K562 (cell line): ENCODE measurements around the gene OBP2A. TPM values are rescaled to one million over a fixed set of nuclear protein-coding genes. Genes with fewer than 3 reads are reported as not detected.

ENCODE experiments used
- ATAC-seq: fragments of 200-7000 bp; cut with Tn5 transposase; 3 replicates; pipeline ENCODE4 v1.9.1; 2020; ENCODE audit warnings: moderate library complexity
- BruUV-seq: library from RNA; stranded (reverse); fragments of 400-500 nt; replicated peaks from 2 replicates; lab custom pipeline; 2021; lab: Mats Ljungman, UMichigan
- CTCF ChIA-PET: fragments of 300-600 bp; formaldehyde crosslinking; extraction: SDS; loops from one replicate; lab custom pipeline; 2021; ENCODE audit warnings: low intra/inter-chr PET ratio; lab: Yijun Ruan, JAX
- POLR2A ChIA-PET: fragments of 300-600, 350-650 bp; sonication (Branson Sonifier 250); formaldehyde crosslinking; extraction: SDS; loops from one replicate; lab custom pipeline; 2021; ENCODE audit warnings: antibody characterized with exemption, inconsistent platforms; lab: Yijun Ruan, JAX
- DNase-seq, 4 experiments: peaks; one replicate each; pipeline versions ENCODE4 v3.0.0 to v3.0.0-alpha.2; 2011 to 2018; ENCODE audit warnings: low spot score in 3 of 4, mixed read lengths in 3 of 4; ENCODE audit errors: extremely low read depth in 1 of 4
- FAIRE-seq: peaks from 2 replicates; lab custom pipeline; 2011; peaks lifted over from hg19 to GRCh38; lab: Jason Lieb, UNC
- H2AFZ ChIP-seq: 2 replicates; pipeline ENCODE4 v1.6.0; 2011; ENCODE audit warnings: low read depth, low read length, control low read depth, inconsistent platforms
- H3K27ac ChIP-seq: fragments of 200-600 bp; 3 replicates; pipeline ENCODE4 v1.8.0; 2011; ENCODE audit warnings: low read depth, mild to moderate bottlenecking, control low read depth, inconsistent platforms, low read length, moderate library complexity, mixed read lengths; ENCODE audit errors: extremely low read depth
- H3K27me3 ChIP-seq, 2 experiments: fragments of 300-600 bp in 1 of 2; 2 replicates in 1 of 2; 3 replicates in 1 of 2; pipeline versions ENCODE4 v1.6.0 to v1.8.0; 2011; ENCODE audit warnings: inconsistent platforms in 2 of 2, low read length in 2 of 2, mild to moderate bottlenecking in 1 of 2, mixed read lengths in 1 of 2, moderate library complexity in 1 of 2; ENCODE audit not compliant: control insufficient read depth in 2 of 2, insufficient read depth in 2 of 2
- H3K36me3 ChIP-seq: fragments of 300-600 bp; 3 replicates; pipeline ENCODE4 v1.8.0; 2011; ENCODE audit warnings: mild to moderate bottlenecking, low read length, inconsistent platforms; ENCODE audit not compliant: control insufficient read depth, insufficient read depth
- H3K4me1 ChIP-seq, 2 experiments: fragments of 200-600 bp in 1 of 2; replicated peaks in 1 of 2; 2 replicates in 1 of 2; 3 replicates in 1 of 2; pipeline versions ENCODE4 v1.5.1 to v1.8.0; 2011; ENCODE audit warnings: inconsistent platforms in 2 of 2, low read length in 2 of 2, mild to moderate bottlenecking in 1 of 2, mixed read lengths in 1 of 2, moderate library complexity in 1 of 2; ENCODE audit not compliant: control insufficient read depth in 2 of 2, insufficient read depth in 2 of 2
- H3K4me2 ChIP-seq: 2 replicates; pipeline ENCODE4 v1.6.1; 2011; ENCODE audit warnings: low read length, control low read depth, inconsistent platforms, mixed read lengths; ENCODE audit not compliant: insufficient read depth
- H3K4me3 ChIP-seq: fragments of 200-600 bp; sonication (generic), shearing (Covaris generic); 2 replicates; pipeline ENCODE4 v1.5.1; 2016; ENCODE audit warnings: control low read depth, inconsistent platforms
- H3K79me2 ChIP-seq: fragments of 200-600 bp; 3 replicates; pipeline ENCODE4 v1.8.0; 2011; ENCODE audit warnings: low read length, inconsistent platforms; ENCODE audit not compliant: control insufficient read depth, insufficient read depth
- H3K9ac ChIP-seq, 2 experiments: 2 replicates each; pipeline versions ENCODE4 v1.6.0 to v1.6.1; 2011; ENCODE audit warnings: low read depth in 2 of 2, low read length in 2 of 2, control low read depth in 1 of 2, inconsistent platforms in 1 of 2, mild to moderate bottlenecking in 1 of 2, mixed read lengths in 1 of 2; ENCODE audit not compliant: insufficient read depth in 1 of 2
- H3K9me1 ChIP-seq: one replicate; pipeline ENCODE4 v1.6.0; 2011; ENCODE audit warnings: inconsistent platforms, mild to moderate bottlenecking, low read length, moderate library complexity; ENCODE audit not compliant: control insufficient read depth, insufficient read depth
- H3K9me3 ChIP-seq: replicated peaks from 2 replicates; pipeline ENCODE4 v1.5.1; 2011; ENCODE audit warnings: low read depth, low read length, inconsistent platforms; ENCODE audit not compliant: control insufficient read depth, insufficient read depth
- H4K20me1 ChIP-seq: replicated peaks from 2 replicates; pipeline ENCODE4 v1.6.1; 2011; ENCODE audit warnings: low read length, inconsistent platforms, mixed read lengths; ENCODE audit not compliant: control insufficient read depth, insufficient read depth
- CBFA2T2 ChIP-seq: fragments of 450-650 bp; conservative IDR thresholded peaks from 2 replicates; pipeline ENCODE4 v1.6.1; 2017; ENCODE audit warnings: mild to moderate bottlenecking
- NELFE ChIP-seq: IDR thresholded peaks from 2 replicates; pipeline ENCODE4 v1.6.1; 2011; ENCODE audit warnings: mild to moderate bottlenecking; ENCODE audit not compliant: insufficient read depth, insufficient read length
- NEUROD1 ChIP-seq: fragments of 150-350 bp; IDR thresholded peaks from 2 replicates; pipeline ENCODE4 v1.6.1; 2014; ENCODE audit warnings: borderline replicate concordance, low read length, low read depth; ENCODE audit not compliant: partially characterized antibody
- NFATC3 ChIP-seq: fragments of 450-650 bp; IDR thresholded peaks from 2 replicates; pipeline ENCODE4 v1.6.1; 2017; ENCODE audit warnings: mild to moderate bottlenecking
- PHF20 ChIP-seq: fragments of 450-650 bp; IDR thresholded peaks from 2 replicates; pipeline ENCODE4 v1.6.1; 2018; ENCODE audit not compliant: partially characterized antibody
- SAP30 ChIP-seq: fragments of 200-600 bp; sonication (generic); IDR thresholded peaks from 2 replicates; pipeline ENCODE4 v1.6.1; 2012; ENCODE audit warnings: borderline replicate concordance, low read depth, mild to moderate bottlenecking, moderate library complexity, low read length, control low read depth, inconsistent platforms; ENCODE audit not compliant: insufficient read depth, poor library complexity, severe bottlenecking
- SP1 ChIP-seq: sonication (generic); formaldehyde crosslinking; IDR thresholded peaks from 2 replicates; pipeline ENCODE4 v1.8.1; 2022; ENCODE audit warnings: mild to moderate bottlenecking, missing genetic modification reagents
- STAT6 ChIP-seq: sonication (generic); formaldehyde crosslinking; IDR thresholded peaks from 2 replicates; pipeline ENCODE4 v1.8.1; 2023; ENCODE audit warnings: mild to moderate bottlenecking, missing genetic modification reagents
- ZNF134 ChIP-seq: fragments of 250-450 bp; sonication (Bioruptor Pico); conservative IDR thresholded peaks from 2 replicates; pipeline ENCODE4 v1.4.0; 2020
- ZNF511 ChIP-seq: sonication (generic); formaldehyde crosslinking; IDR thresholded peaks from 2 replicates; pipeline ENCODE4 v1.8.0; 2022; ENCODE audit warnings: mild to moderate bottlenecking, missing genetic modification reagents
- ZNF644 ChIP-seq: fragments of 200-800 bp; sonication (Bioruptor generic); IDR thresholded peaks from 2 replicates; pipeline ENCODE4 v1.6.1; 2016; ENCODE audit warnings: low read depth, missing genetic modification characterization, missing compliant biosample characterization
- ZNF764 ChIP-seq: fragments of 250-450 bp; sonication (Bioruptor Pico); IDR thresholded peaks from 2 replicates; pipeline ENCODE4 v1.4.0; 2020; ENCODE audit warnings: low read depth, mild to moderate bottlenecking, moderate library complexity
- whole genome bisulfite sequencing: fragments of 100-300 bp; shearing (Covaris generic); methylation state at CpG from one replicate; pipeline ENCODE4 v1.1.6; 2016; ENCODE audit warnings: low coverage, mixed read lengths; ENCODE audit not compliant: insufficient coverage; ENCODE audit errors: missing lambda C conversion rate; 5-methylcytosine and 5-hydroxymethylcytosine counted together
- in situ Hi-C: fragments of 300-500 bp; cut with MboI; formaldehyde crosslinking; loops from 4 replicates; pipeline ENCODE4 v1.15.0; 2018; ENCODE audit warnings: inconsistent platforms, mixed read lengths
- intact Hi-C: fragments of 100-400 bp; cut with micrococcal nuclease; formaldehyde crosslinking; loops from 2 replicates; pipeline ENCODE4 v1.14.2; 2022
- polyA plus RNA-seq, 8 experiments: library from polyadenylated mRNA; depleted of rRNA in 4 of 8; stranded (reverse) in 5 of 8; unstranded in 3 of 8; fragments of >200 nt; fragmentation: Nextera tagmentation in 2 of 8; fragmentation: Illumina TruSeq in 1 of 8; extraction: Ambion mirVana in 2 of 8; extraction: Trizol in 1 of 8; gene quantifications; 2 replicates each; pipeline versions ENCODE4 v1.2.1 to v1.2.3, GENCODE V29; 2011 to 2014; ENCODE audit warnings: inconsistent platforms in 1 of 8, missing spikeins in 1 of 8
- total RNA-seq, 7 experiments: library from RNA; depleted of rRNA in 6 of 7; stranded (reverse); fragments of >200 nt in 6 of 7; fragmentation: Illumina TruSeq in 2 of 7; extraction: Trizol in 2 of 7; gene quantifications; 2 replicates each; pipeline versions ENCODE4 v1.2.1 to v1.2.3, GENCODE V29; 2011 to 2021; ENCODE audit warnings: low replicate concordance in 1 of 7

OBP2A gene
- total and polyA plus RNA-seq, 9 of the 15 experiments (the other 6 are each of a cell fraction or from before 2014, with no cell fraction given), result not detected

DNA sequence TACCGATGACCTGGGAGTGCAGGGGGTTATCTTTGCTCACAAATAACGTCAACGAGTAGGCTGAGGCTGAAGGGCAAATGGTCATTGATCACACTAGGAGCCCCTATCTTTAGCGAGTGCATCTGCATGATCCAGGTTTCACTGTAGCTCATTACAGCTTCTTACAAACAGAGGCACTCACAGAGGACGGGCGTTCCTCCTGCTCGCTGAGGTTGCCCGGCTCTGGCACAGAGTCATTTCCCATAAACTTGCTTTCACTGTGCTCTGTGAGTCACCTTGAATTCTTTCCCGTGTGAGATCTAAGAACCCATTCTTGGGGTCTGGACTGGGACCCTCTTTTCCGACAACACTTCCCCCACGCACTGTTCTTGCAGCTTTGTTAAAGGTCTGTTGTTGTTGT, 13.7 kb downstream of the OBP2A start:
- no peak overlapping the region for H2AFZ ChIP-seq
- H4K20me1 ChIP-seq, result no peaks in the 10 kb centered on the region
- no peaks in the 10 kb centered on the region for H3K9me3 ChIP-seq
- H3K4me2 ChIP-seq, result no peak overlapping the region
- peaks cover 5 to 14% of the 10 kb centered on the region in 2 experiments; a peak in 3 of 5 replicates for H3K4me1 ChIP-seq
- no peaks in the 10 kb centered on the region for H3K9me1 ChIP-seq
- no peak for ATAC-seq
- POLR2A ChIA-PET, result interaction anchor here (1.1 to 1.2 kb wide), 2 partner anchors 8 to 57 kb away, joined by 3 read pairs; no protein-coding TSS in a partner anchor
- CTCF ChIA-PET, result no interaction called here
- no peak overlapping the region for H3K27ac ChIP-seq
- no peaks in the 10 kb centered on the region for H3K79me2 ChIP-seq
- no peaks in the 10 kb centered on the region for H3K36me3 ChIP-seq
- H3K9ac ChIP-seq, result no peak overlapping the region
- in situ Hi-C loops, result no loop called here
- intact Hi-C loops, result no loop called here
- H3K27me3 ChIP-seq, result peaks cover 7 to 47% of the 10 kb centered on the region in 2 experiments
- DNase-seq, result no peak
- no peak overlapping the region for H3K4me3 ChIP-seq
- 6% methylated on average over 11 of the region's 11 CpGs for WGBS
- TF ChIP-seq SP1 (CRISPR knock-in tag) (no peak), SAP30 (no peak), STAT6 (no peak), ZNF764 (no peak), NFATC3 (no peak), ZNF644 (tag) (no peak), NEUROD1 (no peak), NELFE (no peak), ZNF134 (CRISPR knock-in tag) (no peak), ZNF511 (CRISPR knock-in tag) (no peak), PHF20 (no peak), CBFA2T2 (no peak)
- BruUV-seq, result no TSS peak
- no peak for FAIRE-seq
